ENCODE measurements around the gene PRDM5.

GRCh38 chr4:120830204-120830603 is 92.3 kb downstream of the PRDM5 start:
- TF ChIP-seq CTCF (conservative IDR thresholded peaks at IDR 0.05) = no peak
- TF ChIP-seq EZH2 (IDR thresholded peaks at IDR 0.05; ENCODE audit: low read depth) = no peak
